Ovary (tissue), 3 donors: Measurements from ENCODE around the gene TPST1.

Experiments
- CTCF ChIP-seq, 3 donors: fragments of 450-650 bp in 2 of 3; fragments of 200-600 bp in 1 of 3; IDR thresholded peaks; one replicate each; pipeline versions ENCODE4 v1.5.1 to v1.8.0; 2016 to 2022; ENCODE audit warnings: antibody characterized with exemption in 3 of 3, mild to moderate bottlenecking in 1 of 3
- EP300 ChIP-seq: sonication (generic); formaldehyde crosslinking; IDR thresholded peaks from one replicate; pipeline ENCODE4 v1.6.1; 2017; ENCODE audit warnings: antibody characterized with exemption
- POLR2A ChIP-seq: fragments of 450-650 bp; IDR thresholded peaks from one replicate; pipeline ENCODE4 v1.6.1; 2017; ENCODE audit warnings: antibody characterized with exemption, mild to moderate bottlenecking, moderate library complexity
- donor health status: DM: no; HTN: no; CAD: no.

- TF ChIP-seq POLR2A (no peak), CTCF (IDR thresholded peaks at IDR 0.05) (no peak), EP300 (no peak)
Measured at GRCh38 chr7:66297579-66297978, 92.4 kb downstream of the TPST1 start.
